ENCODE results near the gene TENM4. TPM values are rescaled to one million over a fixed set of nuclear protein-coding genes. Genes with fewer than 3 reads are reported as not detected.

Gene TENM4
- polyA plus RNA-seq, 1 experiment, result 0.39 TPM

DNA sequence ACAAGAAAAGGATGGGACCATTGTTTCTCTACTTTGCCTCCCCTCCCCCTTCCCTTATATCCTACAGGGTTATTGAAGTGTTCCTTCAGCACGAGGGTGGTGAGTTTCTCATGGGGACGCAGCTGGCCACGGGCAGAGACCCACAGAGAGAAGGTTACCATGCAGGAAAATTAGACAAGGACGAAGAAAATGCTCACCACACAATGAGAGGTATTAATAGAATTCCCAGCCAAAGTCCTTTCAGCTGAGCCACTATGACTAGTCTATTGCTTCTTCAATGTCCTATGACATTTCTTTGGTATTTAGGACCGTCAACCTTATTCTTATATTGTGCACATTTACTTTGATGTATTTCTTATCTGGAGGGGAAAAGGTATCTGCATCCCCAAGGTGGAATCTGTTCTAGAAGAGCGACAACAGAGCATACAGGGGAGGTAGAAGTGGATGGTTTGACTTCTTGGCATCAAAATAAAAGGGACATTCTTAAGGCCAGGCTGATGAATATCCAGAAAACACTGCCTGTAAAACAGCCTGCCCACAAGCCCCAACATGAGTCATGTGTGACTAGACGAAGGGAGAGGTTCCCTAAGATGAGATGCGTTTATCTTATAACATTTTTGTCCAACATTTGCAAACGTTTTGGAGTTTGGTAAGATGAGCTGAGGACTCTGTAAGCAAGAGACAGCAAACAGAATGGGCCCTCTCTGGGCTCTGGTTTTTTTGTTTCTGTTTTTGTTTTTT is 656.3 kb downstream of the TENM4 start:
- POLR2A ChIA-PET, result no interaction called here
- TF ChIP-seq, protein P1, sequence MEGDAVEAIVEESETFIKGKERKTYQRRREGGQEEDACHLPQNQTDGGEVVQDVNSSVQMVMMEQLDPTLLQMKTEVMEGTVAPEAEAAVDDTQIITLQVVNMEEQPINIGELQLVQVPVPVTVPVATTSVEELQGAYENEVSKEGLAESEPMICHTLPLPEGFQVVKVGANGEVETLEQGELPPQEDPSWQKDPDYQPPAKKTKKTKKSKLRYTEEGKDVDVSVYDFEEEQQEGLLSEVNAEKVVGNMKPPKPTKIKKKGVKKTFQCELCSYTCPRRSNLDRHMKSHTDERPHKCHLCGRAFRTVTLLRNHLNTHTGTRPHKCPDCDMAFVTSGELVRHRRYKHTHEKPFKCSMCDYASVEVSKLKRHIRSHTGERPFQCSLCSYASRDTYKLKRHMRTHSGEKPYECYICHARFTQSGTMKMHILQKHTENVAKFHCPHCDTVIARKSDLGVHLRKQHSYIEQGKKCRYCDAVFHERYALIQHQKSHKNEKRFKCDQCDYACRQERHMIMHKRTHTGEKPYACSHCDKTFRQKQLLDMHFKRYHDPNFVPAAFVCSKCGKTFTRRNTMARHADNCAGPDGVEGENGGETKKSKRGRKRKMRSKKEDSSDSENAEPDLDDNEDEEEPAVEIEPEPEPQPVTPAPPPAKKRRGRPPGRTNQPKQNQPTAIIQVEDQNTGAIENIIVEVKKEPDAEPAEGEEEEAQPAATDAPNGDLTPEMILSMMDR (IDR thresholded peaks at IDR 0.05; ENCODE audit: insufficient read depth, low read depth, low read length), result no peak
- Histone ChIP-seq H3K27me3 (ENCODE audit: control insufficient read depth, insufficient read depth, low read length) (no peaks in the 10 kb centered on the region), H3K4me3 (ENCODE audit: low read depth, low read length) (no peak overlapping the region), H3K36me3 (ENCODE audit: control insufficient read depth, insufficient read depth, low read length) (no peaks in the 10 kb centered on the region)
- CTCF ChIA-PET, result interaction anchor here (0.7 to 3.4 kb wide), 6 partner anchors 9 to 339 kb away, joined by 3 to 24 read pairs (median 4); no protein-coding TSS in a partner anchor
- DNase-seq (ENCODE audit: low read depth), result no peak

DNA sequence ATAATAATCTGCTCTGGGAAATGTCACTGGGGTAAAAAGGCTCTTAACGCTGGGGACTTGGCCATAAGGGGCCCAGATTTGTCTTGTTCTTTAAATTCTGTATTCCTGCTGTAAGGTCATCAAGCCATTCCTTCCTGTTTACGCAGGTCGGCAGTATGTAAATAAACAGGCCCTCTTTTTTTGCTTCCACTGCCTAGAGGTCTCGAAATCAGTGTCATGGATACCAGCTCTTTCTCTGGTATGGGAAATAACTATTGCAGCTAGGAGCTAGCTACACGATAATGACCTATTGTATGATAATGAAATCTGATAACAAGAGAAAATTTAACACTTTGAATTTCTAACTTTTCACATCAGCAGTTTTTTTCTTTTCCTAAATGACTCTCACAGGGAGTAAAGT is 657.0 kb downstream of the TENM4 start:
- TF ChIP-seq, protein P1 (IDR thresholded peaks at IDR 0.05; ENCODE audit: insufficient read depth, low read depth, low read length), result no peak
- CTCF ChIA-PET, result interaction anchor here (0.7 to 3.4 kb wide), 3 partner anchors 14 to 340 kb away, joined by 3 to 24 read pairs (median 3); no protein-coding TSS in a partner anchor
- POLR2A ChIA-PET, result no interaction called here

DNA sequence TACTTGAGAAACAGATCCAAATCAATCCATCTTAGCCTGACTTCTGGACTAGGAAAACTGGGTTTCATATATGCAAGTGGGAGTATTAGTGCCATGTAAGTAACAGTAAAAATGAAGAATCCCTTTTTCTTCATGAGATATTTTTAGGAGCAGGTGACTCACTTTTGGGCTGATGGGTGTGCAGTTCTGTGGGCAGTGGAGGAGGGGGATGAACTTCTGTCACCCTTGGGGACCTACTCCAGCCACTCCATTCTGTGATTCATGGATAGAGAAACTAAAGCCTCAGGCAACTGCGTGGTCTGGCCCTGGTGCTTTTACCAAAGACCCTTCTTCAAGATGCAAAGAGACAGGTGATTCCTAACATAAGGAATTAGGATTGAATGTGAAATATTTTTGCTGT is 657.5 kb downstream of the TENM4 start:
- Histone ChIP-seq H3K27me3 (ENCODE audit: control insufficient read depth, insufficient read depth, low read length) (no peaks in the 10 kb centered on the region), H3K36me3 (ENCODE audit: control insufficient read depth, insufficient read depth, low read length) (no peaks in the 10 kb centered on the region), H3K4me3 (ENCODE audit: low read depth, low read length) (no peak overlapping the region)
- DNase-seq (ENCODE audit: low read depth), result no peak
- ChIA-PET CTCF (interaction anchor here (0.7 to 3.4 kb wide), 2 partner anchors 15 to 174 kb away, joined by 3 to 24 read pairs; no protein-coding TSS in a partner anchor), POLR2A (no interaction called here)
- TF ChIP-seq, protein P1 (IDR thresholded peaks at IDR 0.05; ENCODE audit: insufficient read depth, low read depth, low read length), result no peak

More for the DNA sequence above, 657.0 kb downstream of the TENM4 start:
- no peaks in the 10 kb centered on the region for H3K36me3 ChIP-seq (ENCODE audit: control insufficient read depth, insufficient read depth, low read length)
- H3K27me3 ChIP-seq (ENCODE audit: control insufficient read depth, insufficient read depth, low read length), result no peaks in the 10 kb centered on the region
- no peak overlapping the region for H3K4me3 ChIP-seq (ENCODE audit: low read depth, low read length)
- no peak for DNase-seq (ENCODE audit: low read depth)

DNA sequence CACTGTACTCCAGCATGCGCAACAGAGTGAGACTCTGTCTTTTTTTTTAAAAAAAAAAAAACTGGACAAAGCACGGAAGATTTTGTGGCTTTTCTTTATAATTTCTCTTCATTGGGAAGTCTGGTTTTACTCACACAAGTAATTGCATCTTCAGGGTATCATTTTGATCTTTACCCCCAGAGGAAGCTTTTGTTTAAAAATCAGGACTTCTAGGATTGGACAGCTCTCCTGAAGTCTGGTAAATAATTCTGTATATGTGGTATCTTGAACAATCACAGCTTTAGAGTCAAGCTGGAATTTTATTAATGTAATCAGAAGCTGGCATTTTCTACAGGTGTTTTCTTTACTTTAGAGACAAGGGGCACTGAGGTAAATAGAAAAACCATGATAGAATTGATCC is 658.1 kb downstream of the TENM4 start:
- Histone ChIP-seq H3K4me3 (ENCODE audit: low read depth, low read length) (no peak overlapping the region), H3K27me3 (ENCODE audit: control insufficient read depth, insufficient read depth, low read length) (no peaks in the 10 kb centered on the region), H3K36me3 (ENCODE audit: control insufficient read depth, insufficient read depth, low read length) (no peaks in the 10 kb centered on the region)
- TF ChIP-seq, protein P1 (IDR thresholded peaks at IDR 0.05; ENCODE audit: insufficient read depth, low read depth, low read length), result no peak
- no peak for DNase-seq (ENCODE audit: low read depth)
- ChIA-PET POLR2A (no interaction called here), CTCF (interaction anchor here (0.7 kb wide), 1 partner anchor 175 kb away, joined by 3 read pairs; no protein-coding TSS in a partner anchor)

DNA sequence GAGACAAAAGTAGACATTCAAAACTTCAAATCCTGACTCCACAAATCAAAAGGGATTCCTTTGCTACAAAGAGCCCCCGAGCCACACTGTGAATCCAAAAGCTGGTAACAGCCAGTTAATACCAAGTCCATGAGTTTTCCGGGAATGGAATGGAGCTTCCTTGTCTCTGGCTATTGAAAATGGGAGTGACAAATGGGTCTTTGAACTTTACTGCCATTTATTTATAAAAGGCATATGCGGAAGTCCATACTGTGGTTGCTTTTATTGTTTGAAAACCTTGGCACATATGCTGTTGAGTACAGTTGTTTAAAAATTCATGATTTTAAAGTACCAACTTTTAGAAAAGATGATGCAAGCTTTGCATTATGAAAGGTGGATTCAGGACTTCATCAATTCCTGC is 659.9 kb downstream of the TENM4 start:
- no peaks in the 10 kb centered on the region for H3K36me3 ChIP-seq (ENCODE audit: control insufficient read depth, insufficient read depth, low read length)
- TF ChIP-seq, protein P1 (IDR thresholded peaks at IDR 0.05; ENCODE audit: insufficient read depth, low read depth, low read length), result no peak
- no peak overlapping the region for H3K4me3 ChIP-seq (ENCODE audit: low read depth, low read length)
- H3K27me3 ChIP-seq (ENCODE audit: control insufficient read depth, insufficient read depth, low read length), result no peaks in the 10 kb centered on the region
- CTCF ChIA-PET, result interaction anchor here (1.6 kb wide), 1 partner anchor 16 kb away, joined by 4 read pairs; no protein-coding TSS in a partner anchor
- DNase-seq (ENCODE audit: low read depth), result no peak
- POLR2A ChIA-PET, result no interaction called here

Measured in BJ (cell line).